Activated naive CD8-positive, alpha-beta T cell treated with anti-CD3 and anti-CD28 coated beads for 36 hours (primary cell): ENCODE measurements around the gene ARL2BP. TPM values are rescaled to one million over a fixed set of nuclear protein-coding genes. Genes with fewer than 3 reads are reported as not detected.

ENCODE experiments used
- DNase-seq: peaks from one replicate; pipeline ENCODE4 v3.0.0; 2021
- H3K27ac Mint-ChIP-seq: one replicate; pipeline ENCODE4 v1.8.0; 2022; ENCODE audit warnings: mild to moderate bottlenecking, moderate library complexity, mixed read lengths
- H3K27me3 Mint-ChIP-seq: one replicate; pipeline ENCODE4 v1.8.0; 2022; ENCODE audit warnings: mild to moderate bottlenecking, mixed read lengths
- H3K36me3 Mint-ChIP-seq: one replicate; pipeline ENCODE4 v1.8.0; 2021; ENCODE audit warnings: mild to moderate bottlenecking, mixed read lengths
- H3K4me1 Mint-ChIP-seq: one replicate; pipeline ENCODE4 v1.8.0; 2021; ENCODE audit warnings: mixed read lengths
- H3K4me3 Mint-ChIP-seq: one replicate; pipeline ENCODE4 v1.8.0; 2022; ENCODE audit warnings: mild to moderate bottlenecking, moderate library complexity, mixed read lengths
- H3K9me3 Mint-ChIP-seq: one replicate; pipeline ENCODE4 v1.8.0; 2022; ENCODE audit warnings: mixed read lengths
- total RNA-seq, 2 experiments: library from RNA; stranded (reverse); gene quantifications; one replicate each; pipeline ENCODE4 v1.2.3, GENCODE V29; 2021

Gene ARL2BP
- total RNA-seq, 2 experiments from 2014 or later = 16.2 to 17.1 TPM

GRCh38 chr16:57300387-57301125, 55.5 kb downstream of the ARL2BP start:
- Mint-ChIP-seq H3K4me1 (peaks cover 14% of the 10 kb centered on the region), H3K36me3 (no peaks in the 10 kb centered on the region), H3K9me3 (no peaks in the 10 kb centered on the region), H3K27ac (no peak overlapping the region), H3K27me3 (no peaks in the 10 kb centered on the region), H3K4me3 (no peak overlapping the region)
- DNase-seq = peak; percentile 96

- H3K27me3 Mint-ChIP-seq = no peaks in the 10 kb centered on the region
Measured at GRCh38 chr16:57301126-57301817, 56.2 kb downstream of the ARL2BP start.

More at GRCh38 chr16:57301126-57301817, 56.2 kb downstream of the ARL2BP start:
- Mint-ChIP-seq H3K4me3 (no peak overlapping the region), H3K4me1 (peaks cover 14% of the 10 kb centered on the region), H3K36me3 (no peaks in the 10 kb centered on the region), H3K9me3 (no peaks in the 10 kb centered on the region), H3K27ac (no peak overlapping the region)
- DNase-seq = no peak

Other genes with a start within 250 kb of the ARL2BP start
- 10 to 100 TPM; 10.4 TPM for gene CPNE2, start 152.7 kb upstream of the ARL2BP start, total RNA-seq
- gene PSME3IP1, start 59.2 kb upstream of the ARL2BP start, total RNA-seq = 100 to 1,000 TPM; 109 to 117 TPM
- 10 to 100 TPM; 27.2 to 30.5 TPM for gene RSPRY1, start 58.9 kb upstream of the ARL2BP start, total RNA-seq
- under 1 TPM; 0.34 to 0.54 TPM for gene PLLP, start 39.4 kb downstream of the ARL2BP start, total RNA-seq
- gene CCL22, start 113.5 kb downstream of the ARL2BP start, total RNA-seq = 10 to 100 TPM; 12.4 to 12.7 TPM
- gene CX3CL1, start 127.2 kb downstream of the ARL2BP start, total RNA-seq = under 1 TPM in 1 of 2 experiments, not detected in 1; 0.14 TPM
- not detected for gene CCL17, start 159.5 kb downstream of the ARL2BP start, total RNA-seq
- 10 to 100 TPM; 71.3 to 73.6 TPM for gene CIAPIN1, start 202.1 kb downstream of the ARL2BP start, total RNA-seq
- 10 to 100 TPM; 46.3 to 49.6 TPM for gene COQ9, start 202.2 kb downstream of the ARL2BP start, total RNA-seq
- 10 to 100 TPM; 72.1 to 76.2 TPM for gene POLR2C, start 217.4 kb downstream of the ARL2BP start, total RNA-seq
- gene DOK4, start 241.2 kb downstream of the ARL2BP start, total RNA-seq = 1 to 10 TPM; 4.5 to 4.8 TPM